LNCAP (cell line): ENCODE results near the gene CDH20.

ENCODE experiments used
- CTCF ChIP-seq: fragments of 450-650 bp; IDR thresholded peaks from 2 replicates; pipeline ENCODE4 v1.5.1; 2017; ENCODE audit warnings: mild to moderate bottlenecking

The CDH20 gene

GRCh38 chr18:61554946-61555361 is 221.7 kb downstream of the CDH20 start:
- TF ChIP-seq CTCF: no peak

- TF ChIP-seq CTCF: no peak
Observed at GRCh38 chr18:61556316-61556715, 223.1 kb downstream of the CDH20 start.

- TF ChIP-seq CTCF: no peak
Observed at GRCh38 chr18:61556862-61557261, 223.6 kb downstream of the CDH20 start.

DNA sequence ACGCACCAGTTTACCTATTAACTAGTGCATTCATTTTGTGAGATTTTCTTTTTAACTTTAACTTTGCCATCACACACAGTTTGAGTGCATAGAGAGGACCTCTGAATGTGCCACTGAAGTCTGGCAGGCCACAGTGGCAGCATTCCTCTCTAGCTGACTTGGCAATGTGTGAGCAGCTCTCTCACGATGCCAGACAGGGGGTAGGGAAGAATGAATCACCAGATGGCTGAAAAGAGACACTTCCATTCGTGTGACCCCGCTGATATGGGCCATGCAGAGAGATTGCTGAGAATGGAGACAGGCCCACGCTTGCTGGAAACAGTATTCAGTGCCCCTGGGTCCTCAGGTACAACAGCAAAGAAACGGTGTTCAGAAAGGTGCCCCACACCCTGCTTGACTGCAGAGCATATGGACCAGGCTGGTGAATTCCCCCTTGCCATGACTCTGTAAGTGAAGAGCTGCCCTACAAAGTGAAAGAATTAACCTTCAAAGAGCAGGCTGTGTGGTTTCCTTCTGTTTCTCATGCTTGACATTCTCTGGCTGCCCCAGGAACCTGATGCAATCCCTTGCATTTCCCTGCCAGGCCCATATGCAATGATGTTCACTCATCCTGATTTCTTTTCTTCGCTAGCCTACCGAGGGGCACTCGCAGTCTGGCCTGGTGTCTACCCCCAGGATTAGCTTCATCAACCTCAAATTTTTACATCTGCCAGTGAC is 236.1 kb downstream of the CDH20 start:
- TF ChIP-seq CTCF: no peak

GRCh38 chr18:61570070-61570469 is 236.8 kb downstream of the CDH20 start:
- no peak for TF ChIP-seq CTCF

DNA sequence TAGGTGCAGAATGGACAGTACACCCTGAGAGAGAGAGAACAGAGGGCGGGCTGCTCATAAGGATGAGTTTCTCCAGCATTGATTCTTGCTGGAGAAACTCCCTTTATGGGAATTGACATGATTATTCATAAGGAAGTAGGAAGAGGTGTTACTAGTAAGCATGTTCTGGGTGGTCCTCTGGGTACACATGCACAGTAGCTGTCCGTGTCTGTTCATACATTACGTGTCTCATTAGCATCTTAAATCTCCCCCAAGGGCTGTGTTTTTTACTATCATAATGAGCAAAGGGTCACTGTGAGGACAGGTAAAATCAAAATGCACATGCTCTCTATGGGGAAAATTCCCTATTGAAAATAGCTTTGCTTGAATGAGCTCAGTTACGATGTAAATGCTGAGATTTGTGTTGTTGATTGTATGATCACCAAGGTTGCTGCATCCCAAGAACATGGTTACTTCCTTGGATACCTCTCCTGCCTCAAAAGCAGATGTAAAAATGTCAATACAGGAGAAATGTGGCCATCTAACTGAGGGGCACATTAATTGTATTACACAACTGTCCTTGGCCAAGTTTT is 238.9 kb downstream of the CDH20 start:
- TF ChIP-seq CTCF: no peak

- TF ChIP-seq CTCF: no peak
Observed at GRCh38 chr18:61572871-61573270, 239.6 kb downstream of the CDH20 start.
